Activated naive CD4-positive, alpha-beta T cell treated with anti-CD3 and anti-CD28 coated beads, Interleukin-2, amount 50 U/mL, for 24 hours (primary cell): Measurements from ENCODE around the gene ACP4.
"Not testable (repeated sequence)": the region's sequence is repeated elsewhere in the genome, so short reads cannot be mapped to it uniquely, and the experiment has no call there.

Source experiments
- H3K27ac Mint-ChIP-seq: one replicate; pipeline ENCODE4 v1.8.0; 2021; ENCODE audit warnings: mild to moderate bottlenecking, mixed read lengths
- H3K27me3 Mint-ChIP-seq: one replicate; pipeline ENCODE4 v1.8.0; 2021; ENCODE audit warnings: mixed read lengths
- H3K36me3 Mint-ChIP-seq: one replicate; pipeline ENCODE4 v1.8.0; 2021; ENCODE audit warnings: mixed read lengths
- H3K4me1 Mint-ChIP-seq: one replicate; pipeline ENCODE4 v1.8.0; 2021; ENCODE audit warnings: mixed read lengths
- H3K4me3 Mint-ChIP-seq: one replicate; pipeline ENCODE4 v1.8.0; 2021; ENCODE audit warnings: mild to moderate bottlenecking, mixed read lengths
- H3K9me3 Mint-ChIP-seq: one replicate; pipeline ENCODE4 v1.8.0; 2021; ENCODE audit warnings: mixed read lengths

ACP4 gene

GRCh38 chr19:50790396-50790795 lies at the start of gene ACP4:
Gene ACP4, plus strand, starts transcription at chr19:50790415. Its CDS starts 0 bp downstream, at chr19:50790415.
- no peaks in the 10 kb centered on the region for H3K36me3 Mint-ChIP-seq
- no peaks in the 10 kb centered on the region for H3K4me1 Mint-ChIP-seq
- H3K4me3 Mint-ChIP-seq, result no peak within 1 kb of the TSS
- H3K9me3 Mint-ChIP-seq, result no peaks in the 10 kb centered on the region
- H3K27ac Mint-ChIP-seq, result peak within 1 kb of the TSS; percentile 82
- no peaks in the 10 kb centered on the region for H3K27me3 Mint-ChIP-seq

- Mint-ChIP-seq H3K4me3 (no peak overlapping the region), H3K4me1 (no peaks in the 10 kb centered on the region), H3K27me3 (peaks cover 33% of the 10 kb centered on the region), H3K36me3 (no peaks in the 10 kb centered on the region), H3K9me3 (no peaks in the 10 kb centered on the region), H3K27ac (no peak overlapping the region)
Measured at GRCh38 chr19:50741179-50741933, 48.9 kb upstream of the ACP4 start.

- peaks cover 27% of the 10 kb centered on the region for H3K27me3 Mint-ChIP-seq
- H3K27ac Mint-ChIP-seq, result no peak overlapping the region
- H3K36me3 Mint-ChIP-seq, result no peaks in the 10 kb centered on the region
- H3K4me3 Mint-ChIP-seq, result no peak overlapping the region
- H3K9me3 Mint-ChIP-seq, result no peaks in the 10 kb centered on the region
- no peaks in the 10 kb centered on the region for H3K4me1 Mint-ChIP-seq
Measured at GRCh38 chr19:50743537-50743936, 46.7 kb upstream of the ACP4 start.

- no peaks in the 10 kb centered on the region for H3K4me1 Mint-ChIP-seq
- H3K9me3 Mint-ChIP-seq, result no peaks in the 10 kb centered on the region
- no peaks in the 10 kb centered on the region for H3K36me3 Mint-ChIP-seq
- peaks cover 17% of the 10 kb centered on the region for H3K27me3 Mint-ChIP-seq
- H3K4me3 Mint-ChIP-seq, result no peak overlapping the region
- H3K27ac Mint-ChIP-seq, result no peak overlapping the region
Measured at GRCh38 chr19:50745221-50745620, 45.0 kb upstream of the ACP4 start.

- not testable (repeated sequence) for H3K4me3 Mint-ChIP-seq, H3K27ac Mint-ChIP-seq, H3K9me3 Mint-ChIP-seq, H3K36me3 Mint-ChIP-seq, H3K27me3 Mint-ChIP-seq, H3K4me1 Mint-ChIP-seq
Measured at GRCh38 chr19:50747141-50747540, 43.1 kb upstream of the ACP4 start.

- H3K36me3 Mint-ChIP-seq, result no peaks in the 10 kb centered on the region
- H3K9me3 Mint-ChIP-seq, result no peaks in the 10 kb centered on the region
- H3K27me3 Mint-ChIP-seq, result peaks cover 5% of the 10 kb centered on the region
- no peak overlapping the region for H3K27ac Mint-ChIP-seq
- no peak overlapping the region for H3K4me3 Mint-ChIP-seq
- H3K4me1 Mint-ChIP-seq, result no peaks in the 10 kb centered on the region
Measured at GRCh38 chr19:50749490-50749889, 40.7 kb upstream of the ACP4 start.

- Mint-ChIP-seq H3K36me3 (no peaks in the 10 kb centered on the region), H3K27ac (no peak overlapping the region), H3K4me3 (no peak overlapping the region), H3K9me3 (no peaks in the 10 kb centered on the region), H3K4me1 (no peaks in the 10 kb centered on the region), H3K27me3 (peaks cover 5% of the 10 kb centered on the region)
Measured at GRCh38 chr19:50750010-50750409, 40.2 kb upstream of the ACP4 start.

- Mint-ChIP-seq H3K27ac (no peak overlapping the region), H3K36me3 (no peaks in the 10 kb centered on the region), H3K27me3 (peaks cover 15% of the 10 kb centered on the region), H3K4me3 (no peak overlapping the region), H3K9me3 (no peaks in the 10 kb centered on the region), H3K4me1 (no peaks in the 10 kb centered on the region)
Measured at GRCh38 chr19:50753879-50754278, 36.3 kb upstream of the ACP4 start.

GRCh38 chr19:50756244-50756643 lies 34.0 kb upstream of the ACP4 start:
- not testable (repeated sequence) for H3K9me3 Mint-ChIP-seq, H3K4me3 Mint-ChIP-seq, H3K27ac Mint-ChIP-seq, H3K4me1 Mint-ChIP-seq, H3K36me3 Mint-ChIP-seq
- H3K27me3 Mint-ChIP-seq, result peaks cover 15% of the 10 kb centered on the region

- H3K27me3 Mint-ChIP-seq, result peaks cover 13% of the 10 kb centered on the region
- H3K27ac Mint-ChIP-seq, H3K36me3 Mint-ChIP-seq, H3K9me3 Mint-ChIP-seq, H3K4me3 Mint-ChIP-seq, H3K4me1 Mint-ChIP-seq: not testable (repeated sequence)
Measured at GRCh38 chr19:50757624-50758023, 32.6 kb upstream of the ACP4 start.

- H3K27me3 Mint-ChIP-seq, result peaks cover 13% of the 10 kb centered on the region
- not testable (repeated sequence) for H3K4me3 Mint-ChIP-seq, H3K4me1 Mint-ChIP-seq, H3K9me3 Mint-ChIP-seq, H3K27ac Mint-ChIP-seq, H3K36me3 Mint-ChIP-seq
Measured at GRCh38 chr19:50759076-50759475, 31.1 kb upstream of the ACP4 start.

- H3K36me3 Mint-ChIP-seq, result no peaks in the 10 kb centered on the region
- H3K4me1 Mint-ChIP-seq, result no peaks in the 10 kb centered on the region
- H3K4me3 Mint-ChIP-seq, result no peak overlapping the region
- H3K27me3 Mint-ChIP-seq, result peaks cover 16% of the 10 kb centered on the region
- no peaks in the 10 kb centered on the region for H3K9me3 Mint-ChIP-seq
- H3K27ac Mint-ChIP-seq, result no peak overlapping the region
Measured at GRCh38 chr19:50759886-50760285, 30.3 kb upstream of the ACP4 start.

- H3K36me3 Mint-ChIP-seq, H3K9me3 Mint-ChIP-seq, H3K4me3 Mint-ChIP-seq, H3K4me1 Mint-ChIP-seq, H3K27ac Mint-ChIP-seq: not testable (repeated sequence)
- H3K27me3 Mint-ChIP-seq, result peaks cover 11% of the 10 kb centered on the region
Measured at GRCh38 chr19:50761501-50761900, 28.7 kb upstream of the ACP4 start.

- not testable (repeated sequence) for H3K36me3 Mint-ChIP-seq, H3K9me3 Mint-ChIP-seq, H3K27ac Mint-ChIP-seq, H3K27me3 Mint-ChIP-seq, H3K4me3 Mint-ChIP-seq, H3K4me1 Mint-ChIP-seq
Measured at GRCh38 chr19:50763521-50763920, 26.7 kb upstream of the ACP4 start.

GRCh38 chr19:50764409-50764808 lies 25.8 kb upstream of the ACP4 start:
- no peaks in the 10 kb centered on the region for H3K9me3 Mint-ChIP-seq
- no peaks in the 10 kb centered on the region for H3K4me1 Mint-ChIP-seq
- H3K36me3 Mint-ChIP-seq, result no peaks in the 10 kb centered on the region
- H3K27ac Mint-ChIP-seq, result no peak overlapping the region
- H3K4me3 Mint-ChIP-seq, result no peak overlapping the region
- H3K27me3 Mint-ChIP-seq, result peaks cover 7% of the 10 kb centered on the region

- H3K9me3 Mint-ChIP-seq, H3K27me3 Mint-ChIP-seq, H3K36me3 Mint-ChIP-seq, H3K27ac Mint-ChIP-seq, H3K4me1 Mint-ChIP-seq, H3K4me3 Mint-ChIP-seq: not testable (repeated sequence)
Measured at GRCh38 chr19:50766746-50767145, 23.5 kb upstream of the ACP4 start.

- H3K27ac Mint-ChIP-seq, H3K4me1 Mint-ChIP-seq, H3K4me3 Mint-ChIP-seq, H3K36me3 Mint-ChIP-seq, H3K27me3 Mint-ChIP-seq, H3K9me3 Mint-ChIP-seq: not testable (repeated sequence)
Measured at GRCh38 chr19:50767263-50767662, 23.0 kb upstream of the ACP4 start.
